A673 (cell line): Measurements from ENCODE around the gene IZUMO2.

ENCODE experiments used
- CTCF ChIP-seq: fragments of 300-800, 200-600 bp; sonication (generic); conservative IDR thresholded peaks from 2 replicates; pipeline ENCODE4 v1.5.1; 2017; ENCODE audit warnings: low read depth, mild to moderate bottlenecking, antibody characterized with exemption, low read length, moderate library complexity, mixed read lengths
- EZH2 ChIP-seq: fragments of 200-600 bp; sonication (generic); IDR thresholded peaks from 2 replicates; pipeline ENCODE4 v1.6.1; 2017; ENCODE audit warnings: borderline replicate concordance, low read depth, mild to moderate bottlenecking, mixed read lengths, antibody characterized with exemption, low read length; ENCODE audit not compliant: poor library complexity, severe bottlenecking

GRCh38 chr19:50202386-50202785, 39.3 kb upstream of the IZUMO2 start:
- TF ChIP-seq CTCF: no peak
- no peak for TF ChIP-seq EZH2
